CD4-positive, alpha-beta T cell treated with Interleukin-12 subunit alpha and Interleukin-12 subunit beta, for 1 hour (primary cell): ENCODE measurements around the gene CNKSR3.
"Not testable (repeated sequence)": the region's sequence is repeated elsewhere in the genome, so short reads cannot be mapped to it uniquely, and the experiment has no call there.

ENCODE experiments used
- DNase-seq: peaks from one replicate; pipeline ENCODE4 v3.0.0-alpha.2; 2020

CNKSR3 gene

GRCh38 chr6:154526996-154527395 is 16.5 kb upstream of the CNKSR3 start:
- no peak for DNase-seq

- DNase-seq = no peak
These were observed 12.1 kb upstream of the CNKSR3 start for GRCh38 chr6:154522576-154522975.

- no peak for DNase-seq
These were observed 10.9 kb upstream of the CNKSR3 start for GRCh38 chr6:154521412-154521811.

- no peak for DNase-seq
These were observed 9.8 kb upstream of the CNKSR3 start for GRCh38 chr6:154520280-154520679.

GRCh38 chr6:154518396-154518795 is 7.9 kb upstream of the CNKSR3 start:
- no peak for DNase-seq

- no peak for DNase-seq
These were observed 5.8 kb upstream of the CNKSR3 start for GRCh38 chr6:154516276-154516675.

- no peak for DNase-seq
These were observed 5.3 kb upstream of the CNKSR3 start for GRCh38 chr6:154515826-154516225.

GRCh38 chr6:154515076-154515475 is 4.6 kb upstream of the CNKSR3 start:
- DNase-seq = not testable (repeated sequence)

GRCh38 chr6:154514481-154514880 is 4.0 kb upstream of the CNKSR3 start:
- DNase-seq = no peak

GRCh38 chr6:154513601-154514320 is 3.3 kb upstream of the CNKSR3 start:
- DNase-seq = no peak

GRCh38 chr6:154512201-154512600 is 1.7 kb upstream of the CNKSR3 start:
- no peak for DNase-seq

- no peak for DNase-seq
These were observed 1.3 kb upstream of the CNKSR3 start for GRCh38 chr6:154511791-154512190.

- DNase-seq = no peak
These were observed 903 bp downstream of the CNKSR3 start for GRCh38 chr6:154509421-154510143.

- no peak for DNase-seq
These were observed 1.7 kb downstream of the CNKSR3 start for GRCh38 chr6:154508573-154509375.

GRCh38 chr6:154506991-154507898 is 3.2 kb downstream of the CNKSR3 start:
- no peak for DNase-seq

GRCh38 chr6:154506582-154506981 is 3.9 kb downstream of the CNKSR3 start:
- no peak for DNase-seq

GRCh38 chr6:154506108-154506507 is 4.4 kb downstream of the CNKSR3 start:
- DNase-seq = no peak

GRCh38 chr6:154504865-154505449 is 5.5 kb downstream of the CNKSR3 start:
- DNase-seq = no peak

- no peak for DNase-seq
These were observed 6.4 kb downstream of the CNKSR3 start for GRCh38 chr6:154504102-154504501.

GRCh38 chr6:154503658-154504057 is 6.8 kb downstream of the CNKSR3 start:
- DNase-seq = no peak

- no peak for DNase-seq
These were observed 7.9 kb downstream of the CNKSR3 start for GRCh38 chr6:154502553-154502952.

- no peak for DNase-seq
These were observed 9.0 kb downstream of the CNKSR3 start for GRCh38 chr6:154501578-154501868.
